Cardiac fibroblast (primary cell): ENCODE data around the gene ITIH5.
"Not testable (repeated sequence)": the region's sequence is repeated elsewhere in the genome, so short reads cannot be mapped to it uniquely, and the experiment has no call there.

Experiments used
- DNase-seq, 2 donors: peaks; one replicate each; pipeline versions ENCODE4 v3.0.0 to v3.0.0-alpha.2; 2010; ENCODE audit warnings: low read depth in 2 of 2
- H3K4me3 ChIP-seq, 2 donors: replicated peaks in 1 of 2; 1 replicate in 1 of 2; 2 replicates in 1 of 2; pipeline ENCODE4 v1.5.1; 2011; ENCODE audit warnings: low read depth in 2 of 2, low read length in 2 of 2, mild to moderate bottlenecking in 2 of 2, moderate library complexity in 1 of 2
- TF ChIP-seq, protein P1 (sequence below): IDR thresholded peaks from one replicate; pipeline ENCODE4 v1.5.1; 2011; ENCODE audit warnings: low read depth, mild to moderate bottlenecking, low read length, inconsistent platforms

Gene ITIH5

DNA sequence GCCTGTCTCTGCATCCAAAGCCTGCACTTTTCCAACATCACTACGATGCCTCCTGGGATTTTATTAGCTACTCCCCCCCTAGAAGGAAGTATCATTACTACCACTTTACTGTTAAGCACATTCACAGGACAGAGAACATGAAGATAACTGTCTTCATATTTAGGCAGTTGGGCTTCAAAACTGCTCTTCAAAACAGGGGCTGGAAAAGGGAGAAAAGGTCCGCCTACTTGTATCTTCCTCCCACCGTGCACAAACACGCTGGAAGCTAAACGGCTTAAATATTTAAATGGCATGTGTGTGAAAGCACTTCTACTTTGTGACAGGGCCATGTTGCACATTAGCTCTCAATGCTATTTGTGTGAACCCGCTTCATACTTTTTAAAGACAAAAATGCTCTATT is 999 bp downstream of the ITIH5 start:
- no peak overlapping the region for H3K4me3 ChIP-seq
- DNase-seq: peak in 1 of 2 donors; percentile 2
- TF ChIP-seq, protein P1, sequence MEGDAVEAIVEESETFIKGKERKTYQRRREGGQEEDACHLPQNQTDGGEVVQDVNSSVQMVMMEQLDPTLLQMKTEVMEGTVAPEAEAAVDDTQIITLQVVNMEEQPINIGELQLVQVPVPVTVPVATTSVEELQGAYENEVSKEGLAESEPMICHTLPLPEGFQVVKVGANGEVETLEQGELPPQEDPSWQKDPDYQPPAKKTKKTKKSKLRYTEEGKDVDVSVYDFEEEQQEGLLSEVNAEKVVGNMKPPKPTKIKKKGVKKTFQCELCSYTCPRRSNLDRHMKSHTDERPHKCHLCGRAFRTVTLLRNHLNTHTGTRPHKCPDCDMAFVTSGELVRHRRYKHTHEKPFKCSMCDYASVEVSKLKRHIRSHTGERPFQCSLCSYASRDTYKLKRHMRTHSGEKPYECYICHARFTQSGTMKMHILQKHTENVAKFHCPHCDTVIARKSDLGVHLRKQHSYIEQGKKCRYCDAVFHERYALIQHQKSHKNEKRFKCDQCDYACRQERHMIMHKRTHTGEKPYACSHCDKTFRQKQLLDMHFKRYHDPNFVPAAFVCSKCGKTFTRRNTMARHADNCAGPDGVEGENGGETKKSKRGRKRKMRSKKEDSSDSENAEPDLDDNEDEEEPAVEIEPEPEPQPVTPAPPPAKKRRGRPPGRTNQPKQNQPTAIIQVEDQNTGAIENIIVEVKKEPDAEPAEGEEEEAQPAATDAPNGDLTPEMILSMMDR: no peak

DNA sequence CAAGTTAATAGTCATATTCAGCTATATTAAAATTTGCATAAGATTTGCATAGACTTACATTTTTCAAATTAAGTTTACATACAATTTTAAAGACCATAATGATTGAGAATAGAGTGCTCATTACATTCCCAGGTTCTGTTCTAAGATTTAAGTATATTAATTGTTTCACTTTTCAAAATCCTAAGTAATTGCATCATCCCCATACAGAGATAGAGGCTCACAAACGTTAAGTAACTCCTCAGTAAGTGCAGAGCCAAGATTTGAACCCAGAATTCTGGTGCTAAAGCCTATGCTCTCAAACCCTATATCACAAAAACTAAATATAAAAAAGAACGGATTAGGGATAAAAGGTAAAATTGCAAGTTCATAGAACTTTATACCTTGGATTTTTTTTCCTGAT is 2.1 kb downstream of the ITIH5 start:
- no peak overlapping the region for H3K4me3 ChIP-seq
- no peak for DNase-seq
- TF ChIP-seq, protein P1: no peak

DNA sequence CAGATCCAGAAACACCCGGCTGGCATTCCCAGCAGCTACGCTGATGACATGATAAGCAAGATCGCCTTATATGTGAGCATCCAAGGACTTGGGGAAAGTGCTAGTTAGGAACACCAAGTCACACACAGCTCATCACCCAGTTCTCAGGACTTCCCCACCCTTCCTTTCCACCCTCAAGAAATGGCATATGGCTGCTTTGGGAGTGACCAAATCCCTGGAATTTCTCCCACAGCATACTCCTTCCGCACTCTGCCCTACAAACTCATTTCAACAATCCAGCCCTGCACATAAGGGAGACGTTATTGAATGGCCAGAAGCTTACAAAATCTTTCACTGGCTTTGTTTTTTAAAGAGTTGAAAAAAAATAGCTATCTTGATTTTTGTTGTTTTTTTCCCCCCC is 4.2 kb downstream of the ITIH5 start:
- H3K4me3 ChIP-seq: no peak overlapping the region
- DNase-seq: no peak
- TF ChIP-seq, protein P1: no peak

DNA sequence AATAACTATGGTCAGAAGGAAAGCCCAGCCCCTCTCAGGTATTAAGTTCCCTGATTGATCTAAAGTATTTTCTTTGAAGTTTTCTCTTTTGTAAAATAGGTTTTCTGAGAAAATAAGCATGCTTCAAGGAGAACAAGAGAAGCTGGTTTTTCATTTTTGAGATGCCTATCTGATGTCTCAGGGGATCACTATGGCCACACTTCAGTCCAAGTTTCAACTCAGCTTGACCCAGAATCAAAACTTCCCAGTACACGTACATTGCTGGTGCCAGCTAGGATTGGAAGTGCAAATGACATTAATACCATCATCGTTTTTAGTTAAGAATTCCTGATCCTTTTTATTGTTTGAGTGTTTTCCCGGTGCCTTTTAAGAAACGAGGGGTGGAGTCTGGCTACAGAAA is 7.2 kb downstream of the ITIH5 start:
- TF ChIP-seq, protein P1: no peak
- DNase-seq: no peak
- H3K4me3 ChIP-seq: no peak overlapping the region

DNA sequence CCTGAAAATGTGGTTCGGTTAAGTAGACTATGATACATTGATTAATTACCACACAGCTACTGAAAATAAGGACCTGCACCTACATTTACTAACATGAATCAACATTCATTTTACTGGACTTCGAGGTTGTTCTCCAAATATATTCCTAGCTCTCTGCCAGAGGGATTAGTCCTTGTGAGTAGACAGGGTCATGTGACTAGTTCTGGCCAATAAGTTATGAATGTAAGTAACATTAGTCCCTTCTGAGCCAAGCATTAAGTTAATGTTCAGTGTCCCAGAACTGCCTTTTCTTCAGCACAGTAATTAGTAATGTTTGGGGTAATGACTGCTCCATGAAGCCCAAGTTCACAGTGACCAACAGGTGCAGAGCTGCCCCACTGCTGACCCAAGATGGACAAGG is 9.2 kb downstream of the ITIH5 start:
- DNase-seq: no peak
- TF ChIP-seq, protein P1: no peak
- H3K4me3 ChIP-seq: no peak overlapping the region

DNA sequence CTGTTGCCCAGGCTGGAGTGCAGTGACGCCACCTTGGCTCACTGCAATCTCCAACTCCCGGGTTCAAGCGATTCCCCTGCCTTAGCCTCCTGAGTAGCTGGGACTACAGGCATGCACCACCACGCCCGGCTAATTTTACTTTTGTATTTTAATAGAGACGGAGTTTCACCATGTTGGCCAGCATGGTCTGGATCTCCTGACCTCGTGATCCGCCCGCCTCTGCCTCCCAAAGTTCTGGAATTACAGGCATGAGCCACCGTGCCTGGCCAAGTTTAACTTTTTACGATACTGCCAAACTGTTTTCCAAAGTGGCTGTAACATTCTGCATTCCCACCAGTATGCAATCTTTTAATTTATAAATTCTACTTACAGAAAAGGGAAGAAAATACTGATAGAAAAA is 9.7 kb downstream of the ITIH5 start:
- DNase-seq, H3K4me3 ChIP-seq: not testable (repeated sequence)

DNA sequence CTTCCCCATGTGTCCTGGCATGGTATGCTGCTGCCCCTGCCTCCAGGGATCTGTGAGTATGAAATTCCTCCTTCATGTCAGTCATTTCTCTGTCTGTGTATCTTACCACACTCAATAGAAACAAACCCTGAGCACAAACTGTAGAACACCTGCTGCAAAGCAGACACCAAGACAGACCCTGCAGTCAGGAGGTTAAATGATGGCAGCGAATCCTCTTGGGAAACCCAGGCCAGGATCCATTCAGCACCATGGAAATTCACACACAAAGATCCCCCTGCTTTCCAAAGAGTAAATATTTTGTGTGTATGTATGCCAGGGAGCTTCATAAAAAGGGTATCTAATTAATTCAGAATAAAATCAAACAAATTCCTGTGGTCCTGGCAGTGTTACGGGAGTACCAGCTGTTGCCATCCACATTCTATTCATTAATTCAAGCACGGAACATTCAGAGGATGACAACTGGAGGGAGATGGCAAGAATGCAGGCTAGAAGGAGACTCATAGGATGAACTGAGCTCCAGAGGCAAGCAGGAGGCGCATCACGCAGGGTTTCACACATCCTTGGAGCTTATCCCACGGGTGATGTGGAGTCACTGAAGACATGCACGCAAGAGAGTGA is 14.8 kb downstream of the ITIH5 start:
- TF ChIP-seq, protein P1: no peak
- no peak for DNase-seq
- no peak overlapping the region for H3K4me3 ChIP-seq
